Neutrophil (primary cell): ENCODE measurements around the gene E4F1.

ENCODE experiments used
- H3K27ac ChIP-seq: fragments of 200-600 bp; sonication (generic); 2 replicates; pipeline ENCODE4 v1.5.1; 2016; ENCODE audit warnings: mild to moderate bottlenecking, moderate library complexity
- H3K27me3 ChIP-seq: fragments of 200-600 bp; sonication (generic); 2 replicates; pipeline ENCODE4 v1.6.0; 2016; ENCODE audit warnings: mild to moderate bottlenecking
- H3K36me3 ChIP-seq: fragments of 200-600 bp; sonication (generic); 2 replicates; pipeline ENCODE4 v1.5.1; 2017
- H3K4me1 ChIP-seq, 2 experiments: fragments of 200-600 bp in 1 of 2; sonication (generic) in 1 of 2; 1 replicate in 1 of 2; 2 replicates in 1 of 2; pipeline versions ENCODE4 v1.5.1 to v1.6.1; 2013 to 2016; ENCODE audit warnings: low read depth in 1 of 2, low read length in 1 of 2, mild to moderate bottlenecking in 1 of 2, moderate library complexity in 1 of 2; ENCODE audit not compliant: control insufficient read depth in 1 of 2, insufficient read depth in 1 of 2
- H3K4me3 ChIP-seq, 2 experiments: fragments of 200-600 bp in 1 of 2; sonication (generic) in 1 of 2; 1 replicate in 1 of 2; 2 replicates in 1 of 2; pipeline ENCODE4 v1.5.1; 2013 to 2016; ENCODE audit warnings: low read depth in 1 of 2, low read length in 1 of 2, mild to moderate bottlenecking in 1 of 2, moderate library complexity in 1 of 2
- H3K9me3 ChIP-seq: fragments of 200-600 bp; sonication (generic); 2 replicates; pipeline ENCODE4 v1.5.1; 2016
- CTCF ChIP-seq: fragments of 200-600 bp; sonication (generic); IDR thresholded peaks from 2 replicates; pipeline ENCODE4 v1.5.1; 2016; ENCODE audit warnings: antibody characterized with exemption

Gene E4F1

GRCh38 chr16:2205104-2205966 is 18.1 kb upstream of the E4F1 start, which contains the start of gene MLST8:
Gene MLST8, plus strand, starts transcription at chr16:2205454. Its CDS starts 632 bp downstream, at chr16:2206086.
- TF ChIP-seq CTCF: peak; percentile 28
- Histone ChIP-seq H3K27ac (peak within 1 kb of the TSS; percentile 88), H3K4me1 (peaks cover 25 to 27% of the 10 kb centered on the region in 2 experiments), H3K9me3 (no peaks in the 10 kb centered on the region), H3K36me3 (peaks cover 24% of the 10 kb centered on the region), H3K27me3 (peaks cover 17% of the 10 kb centered on the region), H3K4me3 (peak within 1 kb of the TSS; percentile 95 to 100)

GRCh38 chr16:2205967-2206313 is 17.5 kb upstream of the E4F1 start:
- H3K9me3 ChIP-seq: no peaks in the 10 kb centered on the region
- peak overlapping the region; percentile 95 to 100 for H3K4me3 ChIP-seq
- H3K36me3 ChIP-seq: peaks cover 24% of the 10 kb centered on the region
- H3K27ac ChIP-seq: peak overlapping the region; percentile 88
- H3K4me1 ChIP-seq: peaks cover 25 to 27% of the 10 kb centered on the region in 2 experiments
- H3K27me3 ChIP-seq: peaks cover 11% of the 10 kb centered on the region
- TF ChIP-seq CTCF: no peak

GRCh38 chr16:2206420-2206779 is 17.0 kb upstream of the E4F1 start:
- peak overlapping the region; percentile 88 for H3K27ac ChIP-seq
- peaks cover 26 to 27% of the 10 kb centered on the region in 2 experiments for H3K4me1 ChIP-seq
- H3K9me3 ChIP-seq: no peaks in the 10 kb centered on the region
- peaks cover 10% of the 10 kb centered on the region for H3K27me3 ChIP-seq
- no peak for TF ChIP-seq CTCF
- H3K4me3 ChIP-seq: no peak overlapping the region
- peaks cover 24% of the 10 kb centered on the region for H3K36me3 ChIP-seq

- TF ChIP-seq CTCF: no peak
- no peaks in the 10 kb centered on the region for H3K9me3 ChIP-seq
- H3K4me1 ChIP-seq: peaks cover 31 to 32% of the 10 kb centered on the region in 2 experiments
- peaks cover 4% of the 10 kb centered on the region for H3K27me3 ChIP-seq
- peaks cover 24% of the 10 kb centered on the region for H3K36me3 ChIP-seq
- H3K4me3 ChIP-seq: no peak overlapping the region
- H3K27ac ChIP-seq: peak overlapping the region; percentile 88
These were observed 16.5 kb upstream of the E4F1 start for GRCh38 chr16:2206780-2207433.

- H3K36me3 ChIP-seq: peaks cover 24% of the 10 kb centered on the region
- H3K4me1 ChIP-seq: peaks cover 40 to 42% of the 10 kb centered on the region in 2 experiments
- H3K27ac ChIP-seq: no peak overlapping the region
- no peaks in the 10 kb centered on the region for H3K9me3 ChIP-seq
- H3K27me3 ChIP-seq: no peaks in the 10 kb centered on the region
- TF ChIP-seq CTCF: no peak
- H3K4me3 ChIP-seq: no peak overlapping the region
These were observed 15.5 kb upstream of the E4F1 start for GRCh38 chr16:2207872-2208271.
